ENCODE measurements around the gene FILIP1. TPM values are rescaled to one million over a fixed set of nuclear protein-coding genes. Genes with fewer than 3 reads are reported as not detected.

Gene FILIP1
- total and polyA plus RNA-seq, 9 donors, result 1.1 to 7.1 (median 2.7) TPM

GRCh38 chr6:75481394-75481793, 12.2 kb downstream of the FILIP1 start:
- intact Hi-C loops (cut with DNase I), result no loop called here
- no peak for DNase-seq
- Histone ChIP-seq H3K4me3 (no peak overlapping the region), H3K27ac (no peak overlapping the region), H3K27me3 (no peaks in the 10 kb centered on the region), H3K9me3 (no peaks in the 10 kb centered on the region), H3K4me1 (ENCODE audit: insufficient read depth) (no peaks in the 10 kb centered on the region), H3K36me3 (no peaks in the 10 kb centered on the region)
- TF ChIP-seq EP300 (IDR thresholded peaks at IDR 0.05) (no peak), POLR2A (IDR thresholded peaks at IDR 0.05) (no peak), CTCF (IDR thresholded peaks at IDR 0.05) (no peak)
- WGBS, 3 donors, result 76 to 85% (median 84%) methylated on average over 1 of the region's 1 CpG

- Histone ChIP-seq H3K27me3 (no peaks in the 10 kb centered on the region), H3K27ac (no peak overlapping the region), H3K4me3 (no peak overlapping the region), H3K4me1 (ENCODE audit: insufficient read depth) (no peaks in the 10 kb centered on the region), H3K36me3 (no peaks in the 10 kb centered on the region), H3K9me3 (no peaks in the 10 kb centered on the region)
- DNase-seq, result no peak
- WGBS, 3 donors, result 50 to 65% (median 58%) methylated on average over 1 of the region's 1 CpG
- intact Hi-C loops (cut with DNase I), result no loop called here
- TF ChIP-seq POLR2A (IDR thresholded peaks at IDR 0.05) (no peak), CTCF (IDR thresholded peaks at IDR 0.05) (no peak), EP300 (IDR thresholded peaks at IDR 0.05) (no peak)
These were observed 13.2 kb downstream of the FILIP1 start for GRCh38 chr6:75480425-75480824.

GRCh38 chr6:75479712-75480111, 13.9 kb downstream of the FILIP1 start:
- Histone ChIP-seq H3K4me1 (ENCODE audit: insufficient read depth) (no peaks in the 10 kb centered on the region), H3K27me3 (no peaks in the 10 kb centered on the region), H3K9me3 (no peaks in the 10 kb centered on the region), H3K27ac (no peak overlapping the region), H3K36me3 (no peaks in the 10 kb centered on the region), H3K4me3 (no peak overlapping the region)
- WGBS, 3 donors, result 97 to 99% (median 98%) methylated on average over 6 of the region's 6 CpGs
- TF ChIP-seq CTCF (IDR thresholded peaks at IDR 0.05) (no peak), EP300 (IDR thresholded peaks at IDR 0.05) (no peak), POLR2A (IDR thresholded peaks at IDR 0.05) (no peak)
- DNase-seq, result no peak
- intact Hi-C loops (cut with DNase I), result no loop called here

GRCh38 chr6:75478929-75479328, 14.7 kb downstream of the FILIP1 start:
- H3K27ac ChIP-seq, result no peak overlapping the region
- no peaks in the 10 kb centered on the region for H3K27me3 ChIP-seq
- no peaks in the 10 kb centered on the region for H3K4me1 ChIP-seq (ENCODE audit: insufficient read depth)
- H3K9me3 ChIP-seq, result no peaks in the 10 kb centered on the region
- no peak for DNase-seq
- no peaks in the 10 kb centered on the region for H3K36me3 ChIP-seq
- intact Hi-C loops (cut with DNase I), result no loop called here
- TF ChIP-seq EP300 (IDR thresholded peaks at IDR 0.05) (no peak), CTCF (IDR thresholded peaks at IDR 0.05) (no peak), POLR2A (IDR thresholded peaks at IDR 0.05) (no peak)
- no peak overlapping the region for H3K4me3 ChIP-seq

GRCh38 chr6:75472885-75473284, 20.7 kb downstream of the FILIP1 start:
- Histone ChIP-seq H3K27me3 (no peaks in the 10 kb centered on the region), H3K4me3 (no peak overlapping the region), H3K36me3 (no peaks in the 10 kb centered on the region), H3K9me3 (no peaks in the 10 kb centered on the region), H3K27ac (no peak overlapping the region), H3K4me1 (ENCODE audit: insufficient read depth) (no peaks in the 10 kb centered on the region)
- 92 to 98% (median 96%) methylated on average over 1 of the region's 1 CpG for WGBS, 3 donors
- no peak for DNase-seq
- no peak for TF ChIP-seq EP300 (IDR thresholded peaks at IDR 0.05)
- TF ChIP-seq CTCF (IDR thresholded peaks at IDR 0.05), result no peak
- no peak for TF ChIP-seq POLR2A (IDR thresholded peaks at IDR 0.05)
- intact Hi-C loops (cut with DNase I), result no loop called here

Data from ovary (tissue), 9 donors.